ENCODE results near the gene RSPRY1.
A peak's percentile ranks its signal among the peaks of the same experiment; 100 is the strongest.

GRCh38 chr16:57270221-57271062 lies 84.3 kb downstream of the RSPRY1 start:
- TF ChIP-seq, protein P1, sequence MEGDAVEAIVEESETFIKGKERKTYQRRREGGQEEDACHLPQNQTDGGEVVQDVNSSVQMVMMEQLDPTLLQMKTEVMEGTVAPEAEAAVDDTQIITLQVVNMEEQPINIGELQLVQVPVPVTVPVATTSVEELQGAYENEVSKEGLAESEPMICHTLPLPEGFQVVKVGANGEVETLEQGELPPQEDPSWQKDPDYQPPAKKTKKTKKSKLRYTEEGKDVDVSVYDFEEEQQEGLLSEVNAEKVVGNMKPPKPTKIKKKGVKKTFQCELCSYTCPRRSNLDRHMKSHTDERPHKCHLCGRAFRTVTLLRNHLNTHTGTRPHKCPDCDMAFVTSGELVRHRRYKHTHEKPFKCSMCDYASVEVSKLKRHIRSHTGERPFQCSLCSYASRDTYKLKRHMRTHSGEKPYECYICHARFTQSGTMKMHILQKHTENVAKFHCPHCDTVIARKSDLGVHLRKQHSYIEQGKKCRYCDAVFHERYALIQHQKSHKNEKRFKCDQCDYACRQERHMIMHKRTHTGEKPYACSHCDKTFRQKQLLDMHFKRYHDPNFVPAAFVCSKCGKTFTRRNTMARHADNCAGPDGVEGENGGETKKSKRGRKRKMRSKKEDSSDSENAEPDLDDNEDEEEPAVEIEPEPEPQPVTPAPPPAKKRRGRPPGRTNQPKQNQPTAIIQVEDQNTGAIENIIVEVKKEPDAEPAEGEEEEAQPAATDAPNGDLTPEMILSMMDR (IDR thresholded peaks at IDR 0.05), result no peak
- peak in 1 of 2 donors; percentile 18 for TF ChIP-seq POLR2A (IDR thresholded peaks at IDR 0.05)
- peak; percentile 43 to 87 for TF ChIP-seq EP300 (IDR thresholded peaks at IDR 0.05)

All from tibial nerve (tissue), 4 donors.